ENCODE data around the gene CBL.
A peak's percentile ranks its signal among the peaks of the same experiment; 100 is the strongest.

Gene CBL

DNA sequence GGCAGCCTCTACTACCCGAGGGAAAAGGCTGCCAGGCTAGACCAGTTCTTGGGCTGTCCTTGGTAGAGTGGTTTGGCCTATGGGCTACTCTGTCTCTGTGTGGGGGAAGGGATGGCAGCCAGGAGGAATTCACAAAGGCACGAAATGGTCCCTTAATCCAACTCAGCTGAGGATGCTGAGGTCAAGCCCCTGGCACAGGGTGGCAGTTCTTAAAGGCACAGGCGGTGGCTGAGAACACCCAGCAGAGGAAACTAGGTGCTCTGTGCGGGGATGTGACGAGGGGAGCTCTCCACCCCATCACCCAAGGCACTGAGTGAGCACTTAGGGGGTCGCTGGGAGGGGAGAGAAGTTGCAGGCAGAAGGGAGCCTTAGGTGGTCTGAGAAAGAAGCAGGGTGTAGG is 140.5 kb downstream of the CBL start, which contains the start of gene MFRP:
Gene MFRP (minus strand): TSS at position 101 of the 400 bp plus-strand sequence. CDS start 192 bp downstream, outside the sequence.
- DNase-seq (ENCODE audit: low read depth in 2 of 2) = no peak

DNA sequence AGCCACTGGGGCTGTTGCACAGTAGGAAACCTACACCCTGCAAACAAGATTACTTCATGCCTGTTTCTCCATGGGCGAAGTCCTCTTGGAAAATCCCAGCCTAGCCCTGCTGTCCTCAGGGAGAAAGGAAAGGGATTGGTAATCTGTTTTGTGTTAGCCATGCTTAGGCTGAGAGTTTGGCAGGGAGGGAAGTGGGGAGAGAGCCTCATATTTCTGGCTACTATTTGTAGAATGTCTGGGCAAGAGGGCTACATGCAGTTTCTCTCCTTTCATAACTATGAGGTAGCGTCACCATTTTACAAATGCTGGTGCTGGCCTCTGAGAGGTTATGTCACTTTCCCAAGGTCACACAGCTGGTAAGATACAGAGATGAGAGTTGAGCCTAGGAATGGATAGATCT is 141.1 kb downstream of the CBL start:
- DNase-seq (ENCODE audit: low read depth in 2 of 2) = no peak

DNA sequence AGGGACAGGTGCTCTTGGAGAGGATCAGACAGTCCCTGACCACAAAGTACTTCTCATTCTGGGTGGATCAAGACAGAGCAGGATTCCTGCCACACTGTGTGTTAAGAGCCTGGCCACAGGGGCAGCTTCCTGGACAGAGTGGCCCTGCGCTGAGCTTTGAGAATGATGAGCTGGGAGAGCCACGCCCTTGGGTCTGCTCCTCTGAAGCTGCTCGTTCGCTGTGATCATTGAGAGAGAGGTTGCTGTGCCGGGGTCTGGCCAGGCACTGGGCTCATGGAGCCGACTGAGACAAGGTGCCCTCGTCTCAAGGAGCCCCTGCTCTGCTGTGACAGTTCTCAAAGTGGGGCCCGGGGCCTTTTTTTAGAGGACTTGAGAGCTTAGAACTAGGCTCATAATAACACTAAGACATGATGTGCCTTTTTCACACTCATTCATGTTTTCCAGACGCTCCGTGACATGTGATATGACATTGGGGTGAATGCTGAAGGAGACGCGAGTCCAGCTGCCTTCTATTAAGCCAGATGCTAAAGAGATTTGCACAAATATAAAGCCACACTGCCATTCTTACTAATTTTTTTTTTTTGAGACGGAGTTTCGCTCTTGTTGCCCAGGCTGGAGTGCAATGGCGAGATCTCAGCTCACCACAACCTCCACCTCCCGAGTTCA is 141.9 kb downstream of the CBL start:
- no peak for DNase-seq (ENCODE audit: low read depth in 2 of 2)

DNA sequence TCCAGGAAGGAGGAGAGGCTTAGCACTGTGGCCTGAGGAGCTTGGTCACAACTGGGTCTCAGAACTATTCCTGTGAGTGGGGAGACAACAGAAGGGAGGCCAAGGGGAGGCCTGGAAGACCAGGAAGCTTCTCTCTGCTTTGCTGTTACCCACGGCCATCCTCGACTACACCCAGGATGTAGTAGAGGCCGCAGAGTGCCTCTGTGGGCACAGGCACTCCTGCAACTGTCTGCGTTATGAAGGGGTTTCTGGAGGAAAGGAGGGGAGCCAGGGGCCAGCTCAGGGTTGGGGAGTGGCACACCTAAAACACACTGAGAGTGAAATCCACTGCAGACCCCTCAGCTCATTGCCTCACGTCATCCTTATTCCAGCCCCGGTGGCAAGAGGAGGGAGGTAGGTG is 144.2 kb downstream of the CBL start:
- DNase-seq (ENCODE audit: low read depth in 2 of 2) = no peak

DNA sequence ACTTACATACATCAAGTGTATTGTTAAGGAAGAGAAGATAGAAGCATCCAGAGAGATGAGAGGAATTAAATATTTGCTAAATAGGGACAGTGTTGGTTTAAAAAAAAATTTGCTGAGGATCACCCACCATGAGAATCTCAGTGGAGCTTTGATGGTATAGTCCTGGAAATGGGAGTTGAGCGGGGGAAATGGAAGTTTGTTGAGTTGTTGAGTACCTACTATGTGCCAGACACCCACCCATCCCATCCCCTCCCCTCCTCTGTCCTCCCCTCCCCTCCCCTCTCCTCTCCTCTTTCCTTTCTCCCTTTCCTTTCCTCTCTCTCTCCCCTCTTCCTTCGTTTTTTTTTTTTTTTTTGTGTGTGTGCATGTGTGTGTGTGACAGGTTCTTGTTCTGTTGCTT is 145.1 kb downstream of the CBL start:
- DNase-seq (ENCODE audit: low read depth in 2 of 2) = no peak

DNA sequence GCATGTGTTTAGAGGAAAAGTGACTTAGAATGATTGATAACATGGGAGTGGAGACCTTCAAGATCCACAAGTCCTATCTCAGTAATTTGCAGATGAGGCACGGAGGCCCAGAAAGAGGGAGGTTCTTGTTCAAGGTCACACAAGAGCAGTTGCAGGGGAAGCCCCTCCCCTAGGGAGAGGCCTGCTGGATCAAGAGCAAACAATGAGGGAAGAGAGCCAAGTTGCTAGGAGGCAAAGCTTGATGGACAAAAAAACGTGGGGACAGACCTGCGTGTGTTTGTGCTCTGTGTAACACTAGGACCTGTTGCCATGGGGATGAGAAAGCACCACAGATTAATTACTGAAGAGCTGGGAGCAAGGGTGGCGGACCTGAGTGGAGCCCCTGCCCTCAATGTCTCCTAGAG is 146.7 kb downstream of the CBL start:
- DNase-seq (ENCODE audit: low read depth in 2 of 2) = no peak

DNA sequence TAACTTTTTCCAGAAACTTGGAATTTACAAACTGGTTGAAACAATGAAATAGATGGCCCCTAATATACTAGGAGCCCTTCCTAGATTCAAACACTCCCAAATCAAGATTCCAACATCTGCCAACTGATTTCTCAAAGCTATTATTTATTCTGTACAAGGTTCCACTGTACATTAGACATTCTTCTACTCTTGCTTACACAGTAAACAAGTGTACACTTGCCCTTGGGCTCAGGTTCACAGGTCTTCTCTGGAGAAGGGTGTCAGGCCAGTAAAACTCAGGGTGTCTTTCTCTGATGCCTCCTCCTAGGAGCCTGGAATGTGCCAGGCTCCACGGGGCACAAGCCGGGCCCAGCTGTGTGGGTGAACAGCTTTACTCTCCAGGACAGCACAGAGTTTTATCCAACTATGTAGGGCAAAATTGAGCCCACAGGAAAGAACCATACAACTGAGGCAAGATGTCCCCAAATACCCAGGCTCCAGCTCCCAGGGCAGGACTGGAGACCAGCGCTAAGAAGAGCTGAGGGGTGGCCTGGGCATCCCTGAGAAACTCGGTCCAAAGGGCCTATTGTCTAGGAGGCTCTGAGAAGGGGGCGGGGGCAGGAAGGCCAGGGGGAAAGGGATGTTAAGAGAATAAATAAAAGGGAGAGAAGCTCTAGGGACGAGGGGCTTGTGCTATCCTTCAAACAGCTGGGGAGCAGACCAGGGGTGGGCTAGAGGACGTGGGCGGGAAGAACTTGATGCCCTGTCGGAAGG is 149.1 kb downstream of the CBL start:
- DNase-seq (ENCODE audit: low read depth in 2 of 2) = no peak

DNA sequence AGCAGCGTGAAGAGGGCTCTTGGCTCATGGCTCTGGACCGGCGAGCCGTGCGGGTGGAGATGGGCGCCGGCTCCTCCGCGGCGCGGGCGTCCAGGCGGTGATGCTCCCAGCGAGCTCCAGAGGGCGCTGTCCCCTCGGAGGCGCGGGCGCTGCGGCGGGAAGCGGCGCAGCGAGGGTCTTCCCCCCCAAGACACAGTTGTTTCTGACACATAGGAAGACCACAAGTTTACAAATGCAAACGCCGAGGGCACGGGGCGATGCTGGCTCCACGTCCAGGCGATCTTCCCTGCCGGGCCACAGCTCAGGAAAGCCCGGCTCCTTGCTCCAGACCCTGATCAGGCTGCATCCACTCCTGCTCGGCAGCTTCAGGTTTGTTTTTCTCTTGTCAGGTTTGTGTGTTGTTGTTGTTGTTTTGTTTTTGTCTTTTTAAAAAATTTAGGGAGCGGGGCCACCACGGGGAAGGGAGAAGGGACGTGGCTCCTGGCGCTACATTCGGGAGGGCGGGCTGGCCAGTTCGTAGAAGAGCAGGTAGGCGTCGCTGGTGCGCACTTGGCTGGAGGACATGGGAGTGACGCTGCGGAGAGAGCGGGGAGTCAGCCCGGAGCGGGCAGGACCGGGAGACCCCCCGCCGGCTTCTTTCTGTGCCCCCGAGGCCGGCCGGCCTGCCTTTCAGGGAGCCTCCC is 150.4 kb downstream of the CBL start:
- peak; percentile 52 to 67 for DNase-seq (ENCODE audit: low read depth in 2 of 2)

DNA sequence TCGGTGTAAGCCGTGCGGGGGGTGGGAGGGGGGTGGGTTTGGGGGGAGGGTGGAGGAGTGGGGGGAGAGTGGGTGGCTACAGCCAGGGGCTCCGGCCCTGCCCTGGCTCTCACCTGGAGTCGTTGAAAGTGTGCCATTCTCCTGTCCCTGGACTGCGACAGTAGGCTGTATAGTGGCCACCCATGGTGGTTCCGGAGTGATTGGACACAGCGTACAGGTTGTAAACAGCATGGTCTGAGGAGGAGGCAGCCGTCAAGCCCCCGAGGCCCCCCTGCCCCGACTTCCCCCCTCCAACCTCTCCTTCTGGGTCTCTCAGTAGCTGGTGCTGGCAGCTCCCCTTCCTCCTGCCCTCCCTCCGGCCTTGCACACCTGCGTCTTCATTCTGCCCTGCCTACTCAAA is 150.9 kb downstream of the CBL start:
- no peak for DNase-seq (ENCODE audit: low read depth in 2 of 2)

Measured in stimulated activated CD4-positive, alpha-beta T cell treated with anti-CD3 and anti-CD28 coated beads, Interleukin-15, amount 100 ng/mL, for 48 hours (primary cell).